Right lobe of liver (tissue), 4 donors: ENCODE measurements around the gene GABARAPL1.

ENCODE experiments used
- CTCF ChIP-seq, 4 donors: fragments of 200-600 bp in 3 of 4; fragments of 450-650 bp in 1 of 4; IDR thresholded peaks; one replicate each; pipeline versions ENCODE4 v1.5.1 to v1.8.0; 2016 to 2022; ENCODE audit warnings: antibody characterized with exemption in 4 of 4, mild to moderate bottlenecking in 2 of 4
- POLR2A ChIP-seq: fragments of 450-650 bp; IDR thresholded peaks from one replicate; pipeline ENCODE4 v1.6.1; 2017; ENCODE audit warnings: antibody characterized with exemption, mild to moderate bottlenecking
- donor health status: DM: no; HTN: no; CAD: no.
- donor health status: DM: no; HTN: no; CAD: no.
- donor health status: DM: no; HTN: yes; CAD: no.

- TF ChIP-seq POLR2A = no peak
- TF ChIP-seq CTCF (IDR thresholded peaks at IDR 0.05) = no peak
Measured at GRCh38 chr12:10163084-10163483, 49.6 kb upstream of the GABARAPL1 start.
